ENCODE data around the gene SAMD13.

Gene SAMD13

GRCh38 chr1:84347271-84347931 lies 45.9 kb downstream of the SAMD13 start:
- DNase-seq (ENCODE audit: low spot score) = no peak

- no peak for DNase-seq (ENCODE audit: low spot score)
These were observed 46.5 kb downstream of the SAMD13 start for GRCh38 chr1:84347932-84348555.

GRCh38 chr1:84348759-84349158 lies 47.3 kb downstream of the SAMD13 start:
- no peak for DNase-seq (ENCODE audit: low spot score)

- no peak for DNase-seq (ENCODE audit: low spot score)
These were observed 48.6 kb downstream of the SAMD13 start for GRCh38 chr1:84350104-84350503.

GRCh38 chr1:84350550-84350949 lies 49.0 kb downstream of the SAMD13 start:
- no peak for DNase-seq (ENCODE audit: low spot score)

GRCh38 chr1:84352298-84353106 lies 51.0 kb downstream of the SAMD13 start:
- DNase-seq (ENCODE audit: low spot score) = no peak

- DNase-seq (ENCODE audit: low spot score) = no peak
These were observed 52.2 kb downstream of the SAMD13 start for GRCh38 chr1:84353695-84354094.

GRCh38 chr1:84355556-84355955 lies 54.0 kb downstream of the SAMD13 start:
- no peak for DNase-seq (ENCODE audit: low spot score)

- DNase-seq (ENCODE audit: low spot score) = no peak
These were observed 55.4 kb downstream of the SAMD13 start for GRCh38 chr1:84356881-84357280.

GRCh38 chr1:84358695-84359094 lies 57.2 kb downstream of the SAMD13 start:
- DNase-seq (ENCODE audit: low spot score) = no peak

GRCh38 chr1:84360316-84360715 lies 58.8 kb downstream of the SAMD13 start:
- DNase-seq (ENCODE audit: low spot score) = no peak

GRCh38 chr1:84361796-84362195 lies 60.3 kb downstream of the SAMD13 start:
- DNase-seq (ENCODE audit: low spot score) = no peak

- no peak for DNase-seq (ENCODE audit: low spot score)
These were observed 61.5 kb downstream of the SAMD13 start for GRCh38 chr1:84363019-84363418.

- no peak for DNase-seq (ENCODE audit: low spot score)
These were observed 62.1 kb downstream of the SAMD13 start for GRCh38 chr1:84363622-84364021.

- DNase-seq (ENCODE audit: low spot score) = peak; percentile 6
These were observed 64.0 kb downstream of the SAMD13 start for GRCh38 chr1:84365225-84366221.

GRCh38 chr1:84366786-84367185 lies 65.3 kb downstream of the SAMD13 start:
- no peak for DNase-seq (ENCODE audit: low spot score)

GRCh38 chr1:84367219-84367618 lies 65.7 kb downstream of the SAMD13 start:
- no peak for DNase-seq (ENCODE audit: low spot score)

GRCh38 chr1:84368441-84368840 lies 66.9 kb downstream of the SAMD13 start:
- no peak for DNase-seq (ENCODE audit: low spot score)

GRCh38 chr1:84370266-84370665 lies 68.8 kb downstream of the SAMD13 start:
- DNase-seq (ENCODE audit: low spot score) = no peak

- no peak for DNase-seq (ENCODE audit: low spot score)
These were observed 69.4 kb downstream of the SAMD13 start for GRCh38 chr1:84370831-84371394.

- DNase-seq (ENCODE audit: low spot score) = no peak
These were observed 72.1 kb downstream of the SAMD13 start for GRCh38 chr1:84373436-84374141.
